H9 (cell line): ENCODE data around the gene DDX28. TPM values are rescaled to one million over a fixed set of nuclear protein-coding genes. Genes with fewer than 3 reads are reported as not detected.

ENCODE experiments used
- DNase-seq: peaks from one replicate; pipeline ENCODE4 v3.0.0-alpha.2; 2017
- H2AFZ ChIP-seq: one replicate; pipeline ENCODE4 v1.6.1; 2013; ENCODE audit warnings: mild to moderate bottlenecking, low read length, control low read depth, moderate library complexity
- H2AK5ac ChIP-seq: 2 replicates; pipeline ENCODE4 v1.6.1; 2013; ENCODE audit warnings: low read length, control low read depth, mixed read lengths; ENCODE audit not compliant: insufficient read length
- H2BK120ac ChIP-seq: one replicate; pipeline ENCODE4 v1.6.1; 2013; ENCODE audit warnings: low read depth, mild to moderate bottlenecking, low read length, control low read depth, inconsistent platforms; ENCODE audit not compliant: poor library complexity, severe bottlenecking
- H2BK12ac ChIP-seq: 2 replicates; pipeline ENCODE4 v1.6.1; 2013; ENCODE audit warnings: low read length, control low read depth, mixed read lengths, low read depth; ENCODE audit not compliant: insufficient read length
- H2BK15ac ChIP-seq: 2 replicates; pipeline ENCODE4 v1.6.1; 2013; ENCODE audit warnings: low read depth, low read length, control low read depth
- H2BK20ac ChIP-seq: one replicate; pipeline ENCODE4 v1.6.1; 2013; ENCODE audit warnings: low read depth, mild to moderate bottlenecking, low read length, control low read depth, inconsistent platforms; ENCODE audit not compliant: poor library complexity, severe bottlenecking
- H2BK5ac ChIP-seq: 2 replicates; pipeline ENCODE4 v1.6.1; 2013; ENCODE audit warnings: low read length, control low read depth, mixed read lengths; ENCODE audit not compliant: insufficient read length
- H3K14ac ChIP-seq: 2 replicates; pipeline ENCODE4 v1.6.1; 2013; ENCODE audit warnings: low read length, control low read depth; ENCODE audit not compliant: insufficient read depth
- H3K18ac ChIP-seq: 2 replicates; pipeline ENCODE4 v1.6.1; 2013; ENCODE audit warnings: low read depth, mild to moderate bottlenecking, mixed read lengths, low read length, control low read depth; ENCODE audit not compliant: insufficient read length
- H3K23ac ChIP-seq: 2 replicates; pipeline ENCODE4 v1.6.1; 2013; ENCODE audit warnings: low read length, control low read depth, mixed read lengths, low read depth; ENCODE audit not compliant: insufficient read length
- H3K23me2 ChIP-seq: 2 replicates; pipeline ENCODE4 v1.6.1; 2013; ENCODE audit warnings: low read depth, mild to moderate bottlenecking, mixed read lengths, low read length, control low read depth; ENCODE audit not compliant: insufficient read length, poor library complexity, severe bottlenecking
- H3K27ac ChIP-seq: 2 replicates; pipeline ENCODE4 v1.5.1; 2013; ENCODE audit warnings: low read length, control low read depth, mixed read lengths, low read depth; ENCODE audit not compliant: insufficient read length
- H3K27me3 ChIP-seq: 2 replicates; pipeline ENCODE4 v1.6.1; 2013; ENCODE audit warnings: low read length, control low read depth, inconsistent platforms; ENCODE audit not compliant: insufficient read depth
- H3K4ac ChIP-seq: 2 replicates; pipeline ENCODE4 v1.6.1; 2013; ENCODE audit warnings: low read depth, mild to moderate bottlenecking, control low read depth, inconsistent platforms, low read length, moderate library complexity
- H3K4me1 ChIP-seq: 2 replicates; pipeline ENCODE4 v1.6.1; 2013; ENCODE audit warnings: low read length, control low read depth, inconsistent platforms; ENCODE audit not compliant: insufficient read depth
- H3K4me2 ChIP-seq: 2 replicates; pipeline ENCODE4 v1.6.1; 2013; ENCODE audit warnings: low read length, control low read depth, mixed read lengths; ENCODE audit not compliant: insufficient read length, insufficient read depth
- H3K56ac ChIP-seq: 2 replicates; pipeline ENCODE4 v1.6.1; 2013; ENCODE audit warnings: low read depth, mild to moderate bottlenecking, mixed read lengths, low read length, control low read depth; ENCODE audit not compliant: insufficient read length
- H3K79me1 ChIP-seq: 2 replicates; pipeline ENCODE4 v1.6.1; 2013; ENCODE audit warnings: low read depth, mild to moderate bottlenecking, moderate library complexity, low read length, control low read depth, inconsistent platforms; ENCODE audit not compliant: insufficient read depth, poor library complexity, severe bottlenecking
- H3K79me2 ChIP-seq: 2 replicates; pipeline ENCODE4 v1.6.1; 2013; ENCODE audit warnings: low read length, control low read depth, inconsistent platforms; ENCODE audit not compliant: insufficient read depth
- H3K9ac ChIP-seq: 2 replicates; pipeline ENCODE4 v1.6.1; 2013; ENCODE audit warnings: low read length, control low read depth, mixed read lengths; ENCODE audit not compliant: insufficient read length; ENCODE audit errors: extremely low read depth
- H3K9me3 ChIP-seq: one replicate; pipeline ENCODE4 v1.6.1; 2013; ENCODE audit warnings: low read depth, low read length, inconsistent platforms; ENCODE audit not compliant: control insufficient read depth
- H3T11ph ChIP-seq: one replicate; pipeline ENCODE4 v1.6.1; 2013; ENCODE audit warnings: mild to moderate bottlenecking, low read length, control low read depth, inconsistent platforms
- H4K20me1 ChIP-seq: one replicate; pipeline ENCODE4 v1.6.1; 2013; ENCODE audit not compliant: control insufficient read depth, insufficient read length, insufficient read depth
- H4K5ac ChIP-seq: 2 replicates; pipeline ENCODE4 v1.6.1; 2013; ENCODE audit warnings: low read depth, mild to moderate bottlenecking, mixed read lengths, low read length, control low read depth; ENCODE audit not compliant: insufficient read length
- H4K8ac ChIP-seq: replicated peaks from 2 replicates; pipeline ENCODE4 v1.6.1; 2013; ENCODE audit warnings: low read length, control low read depth, mixed read lengths, low read depth; ENCODE audit not compliant: insufficient read length
- H4K91ac ChIP-seq: 2 replicates; pipeline ENCODE4 v1.6.1; 2013; ENCODE audit warnings: low read depth, mild to moderate bottlenecking, moderate library complexity, mixed read lengths, low read length, control low read depth; ENCODE audit not compliant: insufficient read length
- H3K27ac Mint-ChIP-seq, 3 experiments: 2 replicates in 2 of 3; 3 replicates in 1 of 3; pipeline ENCODE4 v1.8.0; 2020 to 2021; ENCODE audit warnings: mixed read lengths in 3 of 3, mild to moderate bottlenecking in 1 of 3, moderate library complexity in 1 of 3
- H3K27me3 Mint-ChIP-seq: 2 replicates; pipeline ENCODE4 v1.8.0; 2021; ENCODE audit warnings: low read depth, mild to moderate bottlenecking, moderate library complexity, mixed read lengths
- H3K36me3 Mint-ChIP-seq, 3 experiments: 2 replicates in 2 of 3; 3 replicates in 1 of 3; pipeline ENCODE4 v1.8.0; 2020 to 2021; ENCODE audit warnings: low read depth in 3 of 3, mixed read lengths in 3 of 3; ENCODE audit not compliant: insufficient read depth in 1 of 3
- H3K4me1 Mint-ChIP-seq, 2 experiments: 2 replicates each; pipeline ENCODE4 v1.8.0; 2020; ENCODE audit warnings: mixed read lengths in 2 of 2
- H3K4me3 Mint-ChIP-seq, 2 experiments: 2 replicates in 1 of 2; 3 replicates in 1 of 2; pipeline ENCODE4 v1.8.0; 2020 to 2021; ENCODE audit warnings: mild to moderate bottlenecking in 2 of 2, mixed read lengths in 2 of 2, moderate library complexity in 1 of 2
- H3K9me3 Mint-ChIP-seq, 2 experiments: 2 replicates in 1 of 2; 3 replicates in 1 of 2; pipeline ENCODE4 v1.8.0; 2020; ENCODE audit warnings: mild to moderate bottlenecking in 2 of 2, mixed read lengths in 2 of 2, moderate library complexity in 1 of 2
- CTCF ChIP-seq: fragments of 200-600 bp; sonication (generic); conservative IDR thresholded peaks from 3 replicates; pipeline ENCODE4 v1.8.0; 2021; ENCODE audit warnings: antibody characterized with exemption, mild to moderate bottlenecking
- WGBS: extraction: QIAGEN DNeasy Blood & Tissue Kit; methylation state at CpG from one replicate; pipeline ENCODE4 v1.1.7; 2013; ENCODE audit warnings: missing lambda C conversion rate, low lambda C conversion rate, mixed read lengths; ENCODE audit not compliant: insufficient read length; ENCODE audit errors: extremely low coverage; 5-methylcytosine and 5-hydroxymethylcytosine counted together
- total RNA-seq: library from RNA; stranded (reverse); gene quantifications from 2 replicates; pipeline ENCODE4 v1.2.1, GENCODE V29; 2021

DDX28 gene
- total RNA-seq, 1 experiment from 2014 or later, result 22.9 TPM

- H4K8ac ChIP-seq, result no peak overlapping the region
- H3K27ac ChIP-seq, result no peak overlapping the region
- H3K27me3 ChIP-seq, result no peaks in the 10 kb centered on the region
- H3K4ac ChIP-seq, result no peak overlapping the region
- H3K14ac ChIP-seq, result no peak overlapping the region
- H3K4me3 Mint-ChIP-seq, result no peak overlapping the region
- H3K9me3 Mint-ChIP-seq, result no peaks in the 10 kb centered on the region
- no peaks in the 10 kb centered on the region for H3K4me1 ChIP-seq
- H4K91ac ChIP-seq, result no peak overlapping the region
- H3K23me2 ChIP-seq, result no peaks in the 10 kb centered on the region
- H4K5ac ChIP-seq, result no peak overlapping the region
- no peaks in the 10 kb centered on the region for H3K9me3 ChIP-seq
- H3K23ac ChIP-seq, result no peak overlapping the region
- no peak overlapping the region for H3K9ac ChIP-seq
- H3K79me2 ChIP-seq, result no peaks in the 10 kb centered on the region
- H2AK5ac ChIP-seq, result no peak overlapping the region
- H2BK120ac ChIP-seq, result no peak overlapping the region
- no peaks in the 10 kb centered on the region for H4K20me1 ChIP-seq
- H2BK20ac ChIP-seq, result no peak overlapping the region
- no peak overlapping the region for H3K56ac ChIP-seq
- H3K18ac ChIP-seq, result no peak overlapping the region
- no peak for DNase-seq
- no peaks in the 10 kb centered on the region for H3K79me1 ChIP-seq
- TF ChIP-seq CTCF, result no peak
- H3K4me2 ChIP-seq, result no peak overlapping the region
- WGBS, result no CpG with 5 or more reads among the region's 14 CpGs
- no peak overlapping the region for H2BK15ac ChIP-seq
- no peaks in the 10 kb centered on the region for H3K27me3 Mint-ChIP-seq
- no peak overlapping the region for H3T11ph ChIP-seq
- peaks cover 18 to 64% (median 52%) of the 10 kb centered on the region in 3 experiments for H3K36me3 Mint-ChIP-seq
- no peak overlapping the region for H2AFZ ChIP-seq
- no peak overlapping the region for H3K27ac Mint-ChIP-seq
- H3K4me1 Mint-ChIP-seq, result no peaks in the 10 kb centered on the region
- H2BK5ac ChIP-seq, result no peak overlapping the region
- H2BK12ac ChIP-seq, result no peak overlapping the region
Measured at GRCh38 chr16:68070806-68071517, 47.9 kb upstream of the DDX28 start.
